NCI-H2227 (cell line): ENCODE data around the gene STRAP.
"Not testable (repeated sequence)": the region's sequence is repeated elsewhere in the genome, so short reads cannot be mapped to it uniquely, and the experiment has no call there.

Source experiments
- DNase-seq: peaks from one replicate; lab custom pipeline; 2025; ENCODE audit not compliant: unreplicated experiment; lab: John Stamatoyannopoulos, UW

The STRAP gene

GRCh38 chr12:15868186-15868585, 14.0 kb upstream of the STRAP start:
- no peak for DNase-seq

DNA sequence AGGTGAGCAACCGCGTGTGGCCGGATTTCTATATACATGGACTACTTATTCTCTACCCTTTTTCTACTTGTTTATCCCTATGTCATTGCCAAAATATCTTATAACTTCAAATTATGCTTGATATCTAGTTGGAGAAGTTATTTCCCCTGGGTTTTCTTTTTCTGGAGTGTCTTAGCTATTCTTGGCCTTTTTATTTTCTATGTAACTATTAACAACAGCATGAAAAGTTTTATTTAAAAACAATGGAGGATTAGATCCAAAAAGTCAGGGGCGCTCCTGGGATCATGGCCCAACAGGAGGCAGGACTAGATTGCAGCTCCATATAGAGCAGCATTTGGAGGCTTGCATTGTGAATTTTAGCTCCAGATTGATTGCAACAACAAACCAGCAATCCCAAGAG, 8.6 kb upstream of the STRAP start:
- no peak for DNase-seq

- not testable (repeated sequence) for DNase-seq
These were observed 7.5 kb upstream of the STRAP start for GRCh38 chr12:15874556-15875145.

GRCh38 chr12:15875863-15876262, 6.3 kb upstream of the STRAP start:
- DNase-seq = no peak

- DNase-seq = no peak
These were observed 2.8 kb upstream of the STRAP start for GRCh38 chr12:15879413-15879812.

GRCh38 chr12:15880721-15881120, 1.5 kb upstream of the STRAP start:
- no peak for DNase-seq

- DNase-seq = no peak
These were observed 1.3 kb downstream of the STRAP start for GRCh38 chr12:15883536-15883935.

GRCh38 chr12:15886372-15887042, 4.3 kb downstream of the STRAP start:
- no peak for DNase-seq

DNA sequence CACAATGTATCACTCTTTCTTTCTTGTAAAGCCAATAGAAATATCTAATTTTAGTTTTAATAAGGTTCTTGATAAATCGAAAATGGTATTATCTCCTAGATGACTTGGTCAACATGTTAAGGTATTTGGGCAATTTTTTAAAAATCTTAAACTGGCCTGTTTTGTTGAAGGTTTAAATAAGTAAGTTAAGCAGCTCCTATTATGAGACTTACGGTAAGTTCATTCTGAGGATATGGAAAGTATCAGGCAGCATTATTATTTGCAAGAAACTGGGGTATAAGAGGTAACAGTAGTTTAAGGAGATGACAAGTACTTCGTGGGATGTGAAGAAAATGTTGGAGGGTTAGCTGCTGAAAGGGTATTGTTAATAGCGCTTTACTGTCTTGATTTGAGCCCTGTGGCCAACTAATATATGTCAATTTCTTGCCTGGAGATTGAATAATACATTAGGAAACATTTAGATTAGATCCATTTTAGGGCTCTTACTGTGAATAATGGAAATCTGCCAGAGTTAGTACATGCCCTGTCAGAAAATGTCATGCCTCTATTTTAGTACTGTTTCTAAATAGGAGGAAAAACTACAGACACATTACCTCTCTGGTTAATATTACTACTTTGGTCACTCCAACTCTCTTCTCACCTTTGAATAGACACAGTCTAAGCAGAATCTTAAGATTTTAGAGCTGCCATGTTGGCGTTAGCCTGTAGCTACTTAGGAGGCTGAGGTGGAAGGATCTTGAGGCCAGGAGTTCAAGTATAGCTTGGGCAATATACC, 5.0 kb downstream of the STRAP start:
- DNase-seq = no peak

GRCh38 chr12:15892645-15893259, 10.6 kb downstream of the STRAP start:
- no peak for DNase-seq

DNA sequence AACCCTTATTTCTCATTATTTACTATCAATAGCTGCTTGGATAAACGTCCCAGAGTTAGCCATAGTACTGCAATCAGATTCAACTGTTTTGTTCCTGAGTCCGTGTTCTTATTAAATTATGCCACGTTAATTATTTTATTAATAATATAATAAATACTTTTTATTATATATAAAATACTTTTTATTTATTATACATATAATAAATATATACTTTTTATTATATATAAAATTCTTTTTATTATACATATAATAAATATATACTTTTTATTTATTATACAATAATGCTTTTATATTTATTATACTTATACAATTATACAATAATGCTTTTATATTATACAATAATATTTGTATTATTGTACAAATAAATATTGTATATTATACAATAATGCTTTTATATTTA, 11.1 kb downstream of the STRAP start:
- DNase-seq = no peak

DNA sequence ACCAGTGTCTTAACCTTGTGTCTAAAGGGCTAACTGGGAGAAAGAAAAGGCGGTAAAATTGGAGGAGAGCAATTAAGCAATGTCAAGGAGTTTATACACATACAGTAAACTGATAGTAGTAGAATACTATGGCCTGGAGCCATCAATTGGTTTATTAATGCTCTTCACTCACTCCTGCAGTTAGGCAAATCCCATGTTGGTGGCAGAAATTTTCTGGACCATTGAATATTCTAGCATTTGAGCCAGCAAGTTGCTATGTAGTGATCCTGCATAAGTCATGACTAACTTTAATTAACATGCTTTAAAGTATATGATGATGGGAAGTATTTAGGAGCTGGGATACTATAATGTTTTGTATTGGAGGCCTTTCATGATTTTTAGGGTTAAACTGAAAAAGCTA, 14.7 kb downstream of the STRAP start:
- no peak for DNase-seq

DNA sequence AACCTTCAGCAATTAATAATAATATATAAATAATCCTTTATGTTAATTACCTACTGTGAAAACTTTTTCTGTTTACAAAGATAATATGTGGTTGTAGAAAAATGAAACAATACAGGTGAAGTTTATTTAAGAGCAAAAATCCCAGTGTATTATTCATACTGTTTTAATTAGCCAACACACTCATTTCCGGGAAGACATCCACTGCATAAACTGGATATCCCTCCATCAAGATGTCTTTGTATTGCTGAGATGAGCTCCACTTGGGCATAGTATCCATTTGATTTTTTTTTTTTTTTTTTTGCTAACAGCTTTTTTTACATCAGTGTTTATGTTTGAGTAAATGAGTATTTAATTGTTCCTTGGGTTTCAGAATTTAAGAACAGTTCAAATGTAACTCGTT, 15.2 kb downstream of the STRAP start:
- DNase-seq = no peak

DNA sequence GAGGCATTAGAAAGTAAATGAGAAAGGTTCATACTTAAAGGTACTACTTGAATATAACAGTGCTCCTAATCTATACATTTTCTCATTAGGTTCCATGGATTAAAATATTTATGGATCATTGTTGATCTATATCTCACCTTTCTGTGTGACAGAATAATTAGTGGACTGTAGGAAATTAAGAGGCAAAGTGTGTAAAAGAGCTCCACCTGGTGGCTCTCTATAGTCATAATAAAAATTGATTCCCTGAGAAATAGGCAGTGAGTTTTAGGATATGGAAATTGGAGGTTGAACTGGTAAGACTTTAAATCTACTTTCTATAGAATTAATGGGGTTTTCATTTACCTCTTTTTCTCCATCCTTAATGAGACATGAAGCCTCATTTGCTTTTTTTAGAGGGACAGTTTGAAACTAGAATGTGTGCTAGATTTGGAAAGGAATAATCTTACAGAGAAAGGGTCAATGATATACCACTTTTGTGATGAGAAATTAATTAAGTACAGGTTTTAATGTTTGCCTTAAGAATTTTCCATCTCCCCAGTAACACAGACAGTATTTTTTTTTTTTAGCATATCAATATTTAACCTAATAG, 17.2 kb downstream of the STRAP start:
- no peak for DNase-seq

GRCh38 chr12:15904378-15904920, 22.3 kb downstream of the STRAP start:
- DNase-seq = no peak

GRCh38 chr12:15910468-15910863, 28.3 kb downstream of the STRAP start:
- no peak for DNase-seq

- DNase-seq = peak; percentile 87
These were observed 28.9 kb downstream of the STRAP start, which contains the start of gene DERA for GRCh38 chr12:15910864-15911721. TSS of gene DERA (plus strand) at chr12:15911332. CDS start at chr12:15911384, 52 bp downstream.

DNA sequence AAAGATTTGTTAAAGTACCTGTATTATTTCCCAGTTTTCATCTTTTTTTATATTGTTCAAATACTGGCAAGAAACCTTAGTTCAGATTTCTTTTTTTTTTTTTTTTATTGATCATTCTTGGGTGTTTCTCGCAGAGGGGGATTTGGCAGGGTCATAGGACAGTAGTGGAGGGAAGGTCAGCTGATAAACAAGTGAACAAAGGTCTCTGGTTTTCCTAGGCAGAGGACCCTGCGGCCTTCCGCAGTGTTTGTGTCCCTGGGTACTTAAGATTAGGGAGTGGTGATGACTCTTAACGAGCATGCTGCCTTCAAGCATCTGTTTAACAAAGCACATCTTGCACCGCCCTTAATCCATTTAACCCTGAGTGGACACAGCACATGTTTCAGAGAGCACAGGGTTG, 29.7 kb downstream of the STRAP start:
- DNase-seq = not testable (repeated sequence)

DNA sequence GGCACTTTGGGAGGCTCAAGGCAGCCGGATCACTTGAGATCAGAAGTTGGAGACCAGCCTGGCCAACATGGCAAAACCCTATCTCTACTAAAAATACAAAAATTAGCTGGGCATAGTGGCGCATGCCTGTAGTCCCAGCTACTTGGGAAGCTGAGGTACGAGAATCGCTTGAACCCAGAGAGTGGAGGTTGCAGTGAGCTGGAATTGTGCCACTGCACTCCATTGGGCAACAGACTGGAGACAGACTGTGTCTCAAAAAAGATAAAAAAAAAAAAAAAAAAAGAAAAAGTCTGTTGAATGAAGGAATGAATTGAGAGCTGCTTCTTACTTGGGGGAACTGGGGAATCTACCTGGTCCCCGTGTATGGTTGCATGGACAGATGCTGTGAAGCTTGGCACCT, 31.9 kb downstream of the STRAP start:
- DNase-seq = not testable (repeated sequence)

- no peak for DNase-seq
These were observed 35.9 kb downstream of the STRAP start for GRCh38 chr12:15918066-15918465.
